Diencephalon (tissue), 1 donor: ENCODE data around the gene ETV3L. TPM values are rescaled to one million over a fixed set of nuclear protein-coding genes. Genes with fewer than 3 reads are reported as not detected.

Source experiments
- total RNA-seq: library from RNA; depleted of rRNA; stranded (reverse); fragments of >200 nt; gene quantifications from one replicate; pipeline ENCODE4 v1.2.3, GENCODE V29; 2014

Gene ETV3L
- 0.23 TPM for total RNA-seq

GRCh38 chr1:157099633-157100009 lies at the start of gene ETV3L:
ETV3L (minus strand) TSS chr1:157099808; CDS start chr1:157099523, 285 bp downstream.

GRCh38 chr1:157138220-157139051 lies 38.8 kb upstream of the ETV3L start, which contains the start of gene ETV3:
ETV3 (minus strand) TSS chr1:157138395; CDS start chr1:157136352, 2,043 bp downstream.

GRCh38 chr1:157045250-157046218 lies 54.1 kb downstream of the ETV3L start, which contains the start of gene ARHGEF11:
ARHGEF11 (minus strand) TSS chr1:157045742; CDS start chr1:157044330, 1,412 bp downstream.

Other genes starting within 250 kb of the ETV3L start
- 0.46 TPM for gene INSRR, start 240.7 kb downstream of the ETV3L start, total RNA-seq
- 6.2 TPM for gene NTRK1, start 238.9 kb downstream of the ETV3L start, total RNA-seq
- gene PEAR1, start 206.1 kb downstream of the ETV3L start, total RNA-seq = 0.92 TPM
- gene LRRC71, start 179.2 kb downstream of the ETV3L start, total RNA-seq = 1.2 TPM
- 48.7 TPM for gene ARHGEF11, start 54.1 kb downstream of the ETV3L start, total RNA-seq
- 18.9 TPM for gene ETV3, start 38.6 kb upstream of the ETV3L start, total RNA-seq